SK-N-MC (cell line): Measurements from ENCODE around the gene PLEKHA6.

Source experiments
- DNase-seq: peaks from one replicate; pipeline ENCODE4 v3.0.0-alpha.2; 2011; ENCODE audit warnings: low read depth, low spot score
- H3K27ac ChIP-seq: fragments of 200-600 bp; sonication (generic); 2 replicates; pipeline ENCODE4 v1.5.1; 2016; ENCODE audit warnings: mixed run types
- H3K36me3 ChIP-seq: fragments of 200-600 bp; sonication (generic); 2 replicates; pipeline ENCODE4 v1.6.1; 2017; ENCODE audit warnings: antibody characterized with exemption, low read length, mixed read lengths; ENCODE audit not compliant: insufficient read depth
- H3K4me3 ChIP-seq: fragments of 200-600 bp; sonication (generic); 2 replicates; pipeline ENCODE4 v1.5.1; 2016
- H3K9ac ChIP-seq: fragments of 200-600 bp; sonication (generic); 2 replicates; pipeline ENCODE4 v1.8.0; 2017; ENCODE audit warnings: mixed run types, mixed read lengths; ENCODE audit not compliant: insufficient read length
- H3K9me3 ChIP-seq: fragments of 200-600 bp; sonication (generic); 2 replicates; pipeline ENCODE4 v1.6.1; 2017; ENCODE audit warnings: low read depth, mild to moderate bottlenecking, antibody characterized with exemption, low read length, moderate library complexity, mixed read lengths
- EZH2 ChIP-seq: fragments of 200-600 bp; sonication (generic); IDR thresholded peaks from one replicate; pipeline ENCODE4 v1.6.1; 2017; ENCODE audit warnings: antibody characterized with exemption
- FOXP2 ChIP-seq: optimal IDR thresholded peaks from 2 replicates; pipeline ENCODE3; 2011; ENCODE audit warnings: mild to moderate bottlenecking, moderate library complexity; ENCODE audit not compliant: insufficient read depth; ENCODE audit errors: extremely low read length, control extremely low read depth
- POLR2AphosphoS5 ChIP-seq: IDR thresholded peaks from 2 replicates; pipeline ENCODE4 v1.6.1; 2012; ENCODE audit warnings: mild to moderate bottlenecking, low read depth, low read length, borderline replicate concordance

PLEKHA6 gene

DNA sequence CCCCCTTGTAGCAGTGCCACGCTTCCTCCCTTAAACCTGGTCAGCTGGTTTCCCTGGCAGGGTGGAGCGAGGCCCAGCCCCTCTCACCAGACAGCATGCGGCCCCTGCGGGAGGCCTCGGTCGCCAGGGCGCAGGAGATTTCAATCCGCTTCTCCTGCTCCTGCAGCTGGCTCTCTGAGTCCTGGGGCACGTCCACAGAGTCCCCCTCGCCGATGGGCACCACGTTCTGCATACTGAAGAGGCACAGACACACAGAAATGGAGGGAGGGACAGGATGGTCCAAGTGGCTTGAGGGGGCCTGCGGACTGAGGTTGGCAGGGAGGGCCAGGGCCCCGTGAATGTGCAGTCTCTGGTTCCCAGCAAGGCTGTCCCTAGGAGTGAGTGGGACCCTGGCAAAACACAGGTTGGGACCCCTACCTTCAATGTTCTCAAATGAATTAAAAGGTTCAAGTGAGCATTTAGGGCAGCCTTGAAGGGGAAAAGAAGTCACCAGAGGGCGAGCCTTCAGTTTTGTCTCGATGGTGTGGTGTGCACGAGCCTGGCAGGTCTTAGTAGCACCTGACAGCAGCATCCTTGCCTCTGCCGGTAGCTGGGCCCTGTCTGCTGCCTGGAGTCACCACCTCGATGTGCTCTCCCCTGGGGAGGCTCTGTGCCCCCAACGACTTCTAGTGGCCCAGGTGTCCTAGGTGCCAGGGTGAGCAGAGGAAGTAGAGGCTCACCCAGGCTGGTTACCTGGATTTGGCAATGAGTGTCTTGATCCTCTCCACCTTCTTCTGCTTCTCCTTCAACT is 131.5 kb downstream of the PLEKHA6 start:
- Histone ChIP-seq H3K27ac (no peak overlapping the region), H3K36me3 (no peaks in the 10 kb centered on the region), H3K9ac (no peak overlapping the region), H3K9me3 (no peaks in the 10 kb centered on the region), H3K4me3 (no peak overlapping the region)
- no peak for TF ChIP-seq POLR2AphosphoS5
- TF ChIP-seq EZH2 = no peak
- TF ChIP-seq FOXP2 = no peak
- no peak for DNase-seq

DNA sequence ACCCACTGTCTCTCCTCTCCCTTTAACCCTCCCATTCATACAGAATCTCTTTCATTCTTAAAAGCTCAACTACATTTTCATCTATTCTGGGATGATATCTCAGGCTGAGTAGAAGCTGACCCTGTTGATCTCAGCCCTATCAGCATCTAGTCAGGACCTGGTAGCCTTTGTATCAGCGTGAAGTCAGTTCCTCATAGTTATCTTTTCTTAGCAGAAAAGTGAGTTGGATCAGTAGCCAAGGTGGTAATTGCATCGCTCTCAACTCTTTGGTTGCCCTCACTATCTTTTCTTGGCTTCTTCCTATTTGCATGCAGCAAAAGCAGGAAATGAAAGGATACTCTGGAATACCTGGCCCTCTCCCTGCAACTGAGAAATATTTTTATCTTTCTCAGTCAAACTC is 132.4 kb downstream of the PLEKHA6 start:
- Histone ChIP-seq H3K27ac (no peak overlapping the region), H3K4me3 (no peak overlapping the region), H3K36me3 (no peaks in the 10 kb centered on the region), H3K9me3 (no peaks in the 10 kb centered on the region), H3K9ac (no peak overlapping the region)
- no peak for TF ChIP-seq FOXP2
- TF ChIP-seq EZH2 = no peak
- TF ChIP-seq POLR2AphosphoS5 = no peak
- DNase-seq = no peak

DNA sequence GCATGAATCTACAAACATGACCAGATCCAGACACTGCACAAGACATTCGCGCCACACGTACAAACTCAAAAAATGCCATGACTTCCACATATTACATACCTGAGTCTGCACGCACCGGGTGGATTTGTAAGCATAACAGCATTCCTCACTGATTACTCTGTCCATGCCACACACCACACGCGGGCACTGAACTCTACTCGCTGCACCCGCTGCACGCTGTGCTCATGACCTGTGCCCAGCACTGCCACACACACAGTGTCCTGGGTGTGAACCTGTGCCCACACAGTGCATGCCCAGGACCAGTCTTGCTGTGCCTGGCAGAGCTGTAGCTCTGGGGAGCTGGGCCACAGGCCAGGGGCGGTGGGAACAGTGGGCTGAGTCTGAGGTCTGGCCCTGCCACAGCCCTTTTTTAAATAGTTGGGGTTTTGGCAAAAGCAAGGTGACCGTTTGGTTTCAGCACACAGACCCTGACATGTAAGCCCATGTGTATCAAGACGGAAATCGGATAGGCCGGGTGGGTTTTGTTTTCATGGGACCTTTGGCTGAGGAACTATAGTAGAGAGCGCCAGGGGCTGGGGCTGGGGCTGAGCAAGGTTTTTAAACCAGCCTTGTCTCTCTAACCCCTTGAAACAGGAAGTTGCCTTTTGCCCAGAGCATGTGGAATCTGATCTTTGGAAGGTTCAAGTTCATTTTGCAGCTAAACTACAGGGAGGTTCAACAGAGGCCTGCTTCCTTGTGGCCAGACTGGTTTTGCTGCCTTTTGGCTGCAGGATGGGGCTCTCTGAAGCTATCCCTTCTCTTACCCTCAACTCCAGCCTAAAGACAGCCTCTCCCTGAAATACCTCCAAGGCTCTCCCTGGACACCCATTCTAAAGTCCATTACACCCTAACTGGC is 133.6 kb downstream of the PLEKHA6 start:
- Histone ChIP-seq H3K9me3 (no peaks in the 10 kb centered on the region), H3K9ac (no peak overlapping the region), H3K4me3 (no peak overlapping the region), H3K27ac (no peak overlapping the region), H3K36me3 (no peaks in the 10 kb centered on the region)
- DNase-seq = no peak
- TF ChIP-seq POLR2AphosphoS5 (no peak), EZH2 (no peak), FOXP2 (no peak)

GRCh38 chr1:204224655-204225054 is 135.1 kb downstream of the PLEKHA6 start:
- H3K9ac ChIP-seq = no peak overlapping the region
- no peaks in the 10 kb centered on the region for H3K9me3 ChIP-seq
- H3K36me3 ChIP-seq = no peaks in the 10 kb centered on the region
- DNase-seq = no peak
- H3K4me3 ChIP-seq = no peak overlapping the region
- TF ChIP-seq EZH2 (no peak), POLR2AphosphoS5 (no peak), FOXP2 (no peak)
- H3K27ac ChIP-seq = no peak overlapping the region

DNA sequence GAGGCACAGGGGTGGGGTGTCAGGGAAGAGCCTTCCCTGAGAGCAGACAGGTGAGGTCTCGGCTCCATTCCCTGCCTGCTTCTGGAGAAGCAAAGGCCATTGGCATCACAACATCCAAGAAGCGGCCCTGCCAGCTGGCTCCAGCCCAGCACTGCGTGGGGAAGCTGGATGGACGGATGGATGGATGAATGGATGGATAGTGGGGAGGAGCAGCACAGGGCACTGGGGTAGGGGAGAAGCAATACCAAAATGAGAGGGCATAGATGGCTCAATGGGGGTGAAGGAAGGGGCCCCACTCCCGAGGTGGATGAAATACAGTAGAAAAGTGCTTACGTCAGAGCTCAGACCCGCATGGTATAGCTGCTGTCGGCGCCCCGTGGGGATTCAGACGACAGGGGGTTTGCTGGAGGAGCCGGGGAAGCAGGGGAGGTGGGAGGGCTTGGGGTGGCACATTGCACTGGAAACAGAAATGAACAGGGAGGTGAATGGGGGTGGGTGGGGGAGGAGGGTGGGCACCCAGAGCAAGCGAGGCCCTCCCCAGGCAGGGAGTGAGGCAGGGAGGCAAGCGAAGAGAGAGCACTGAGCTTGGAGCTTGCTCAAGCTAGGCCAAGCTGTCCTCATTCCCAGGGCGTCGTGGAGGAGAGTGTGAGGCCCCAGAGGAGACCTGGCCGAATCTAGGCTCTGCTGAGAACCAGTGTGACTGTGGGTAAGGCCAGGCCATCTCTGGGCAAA is 136.4 kb downstream of the PLEKHA6 start:
- Histone ChIP-seq H3K9ac (no peak overlapping the region), H3K36me3 (no peaks in the 10 kb centered on the region), H3K9me3 (no peaks in the 10 kb centered on the region), H3K27ac (no peak overlapping the region), H3K4me3 (no peak overlapping the region)
- TF ChIP-seq FOXP2 (no peak), EZH2 (no peak), POLR2AphosphoS5 (no peak)
- DNase-seq = no peak

DNA sequence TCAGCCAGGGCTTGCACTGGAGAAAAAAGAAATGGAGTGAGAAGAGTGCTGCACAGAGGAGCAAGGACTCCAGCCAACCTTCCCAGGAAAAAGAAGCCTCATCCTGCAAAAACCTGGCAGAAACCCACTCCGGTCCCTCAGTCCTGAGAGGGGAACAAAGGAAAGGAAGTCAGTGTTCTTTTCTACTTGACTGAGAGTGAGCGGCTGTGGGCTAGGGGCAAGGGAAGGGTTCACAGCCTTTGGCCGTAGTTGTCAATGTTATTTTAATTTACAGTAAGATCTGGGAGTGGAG is 137.0 kb downstream of the PLEKHA6 start:
- H3K27ac ChIP-seq = no peak overlapping the region
- DNase-seq = no peak
- no peak overlapping the region for H3K4me3 ChIP-seq
- TF ChIP-seq EZH2 (no peak), POLR2AphosphoS5 (no peak), FOXP2 (no peak)
- H3K9ac ChIP-seq = no peak overlapping the region
- H3K9me3 ChIP-seq = no peaks in the 10 kb centered on the region
- H3K36me3 ChIP-seq = no peaks in the 10 kb centered on the region

DNA sequence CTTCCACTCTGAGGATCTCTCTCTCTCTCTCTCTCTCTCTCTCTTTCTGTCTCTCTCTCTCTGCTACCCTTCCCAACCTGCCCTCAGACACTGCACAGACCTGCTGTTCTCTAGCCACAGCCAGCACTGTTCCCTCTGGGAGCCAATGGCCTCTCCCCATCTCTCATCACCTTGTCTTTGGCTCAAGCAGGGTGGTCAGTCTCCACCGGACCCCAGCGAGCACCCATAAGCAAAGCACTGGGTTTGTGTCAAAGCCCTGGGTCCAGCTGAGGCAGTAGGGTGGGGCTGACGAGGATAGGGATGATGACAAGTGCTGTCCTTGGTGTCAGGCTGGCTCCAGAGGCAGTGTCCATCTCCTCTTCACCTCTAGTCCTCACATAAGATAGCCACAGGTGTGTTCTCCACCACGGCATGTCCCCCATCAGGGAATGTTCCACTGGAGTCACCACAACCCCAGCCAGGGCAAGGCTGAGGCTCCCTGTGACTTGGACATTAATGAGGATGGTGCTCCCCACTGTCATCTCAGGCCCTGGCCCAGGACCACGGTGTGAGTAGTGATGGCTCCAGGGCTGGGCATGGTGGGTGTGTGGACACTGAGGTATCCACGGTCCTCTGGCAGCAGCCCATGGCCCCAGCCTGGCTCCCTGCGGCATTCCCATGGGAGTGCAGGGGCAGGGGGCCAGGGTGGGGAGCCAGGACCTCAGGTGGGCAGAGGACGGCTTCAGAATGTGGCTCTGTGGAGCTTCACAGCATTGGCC is 137.5 kb downstream of the PLEKHA6 start:
- TF ChIP-seq POLR2AphosphoS5 = no peak
- no peak for TF ChIP-seq FOXP2
- no peak for TF ChIP-seq EZH2

GRCh38 chr1:204221271-204221670 is 138.5 kb downstream of the PLEKHA6 start:
- no peak for DNase-seq
- Histone ChIP-seq H3K4me3 (no peak overlapping the region), H3K9ac (no peak overlapping the region), H3K9me3 (no peaks in the 10 kb centered on the region), H3K36me3 (no peaks in the 10 kb centered on the region), H3K27ac (no peak overlapping the region)
- TF ChIP-seq POLR2AphosphoS5 (no peak), EZH2 (no peak), FOXP2 (no peak)

More for the DNA sequence above, 137.5 kb downstream of the PLEKHA6 start:
- H3K9me3 ChIP-seq = no peaks in the 10 kb centered on the region
- no peaks in the 10 kb centered on the region for H3K36me3 ChIP-seq
- no peak overlapping the region for H3K9ac ChIP-seq
- H3K4me3 ChIP-seq = no peak overlapping the region
- no peak overlapping the region for H3K27ac ChIP-seq
- DNase-seq = no peak
